Measurements from ENCODE around the gene PLCD4. TPM values are rescaled to one million over a fixed set of nuclear protein-coding genes. Genes with fewer than 3 reads are reported as not detected.

PLCD4 gene
- polyA plus RNA-seq, 2 of the 4 experiments (the other 2 are of a cell fraction): 1.2 to 2.8 TPM

DNA sequence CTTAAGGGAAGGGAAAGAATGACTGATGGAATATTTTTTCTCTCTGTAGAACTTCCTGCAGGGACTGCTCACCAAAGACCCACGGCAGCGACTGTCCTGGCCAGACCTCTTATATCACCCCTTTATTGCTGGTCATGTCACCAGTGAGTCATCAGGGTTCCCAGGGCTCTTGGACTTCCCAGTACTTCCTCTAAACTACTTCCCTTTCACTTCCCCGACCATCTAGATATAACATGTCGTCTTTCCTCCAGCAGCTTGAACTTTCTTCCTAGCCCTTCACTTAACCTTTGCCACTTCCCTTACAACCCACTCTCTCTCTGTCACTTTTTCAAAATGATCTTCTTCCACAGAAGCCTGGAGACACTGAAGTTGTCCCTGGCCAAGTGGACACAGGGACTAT lies 71.4 kb downstream of the PLCD4 start:
- TF ChIP-seq CEBPB (IDR thresholded peaks at IDR 0.05) (no peak), RNF2 (IDR thresholded peaks at IDR 0.05; ENCODE audit: borderline replicate concordance, low read depth) (no peak), FOSB (CRISPR knock-in tag; IDR thresholded peaks at IDR 0.05) (no peak), RAD21 (conservative IDR thresholded peaks at IDR 0.05 in 1 of 2, IDR thresholded peaks at IDR 0.05 in 1 of 2) (no peak), CHD2 (IDR thresholded peaks at IDR 0.05; ENCODE audit: low read length, partially characterized antibody) (no peak)
- Histone ChIP-seq H3K4me2 (no peak overlapping the region), H3K27ac (no peak overlapping the region), H3K9me3 (no peaks in the 10 kb centered on the region), H3K4me1 (no peaks in the 10 kb centered on the region), H3K4me3 (no peak overlapping the region)
- ATAC-seq (no peak), FAIRE-seq (no peak), DNase-seq (ENCODE audit: low read depth in 1 of 2, low spot score in 1 of 2) (no peak)
- WGBS (ENCODE audit: missing lambda C conversion rate): 71% methylated on average over 4 of the region's 4 CpGs
- CTCF ChIA-PET: interaction anchor here (1.2 kb wide), 1 partner anchor 31 kb away, joined by 3 read pairs; the partner anchor contains the start of gene TTLL4
- POLR2A ChIA-PET: no interaction called here

DNA sequence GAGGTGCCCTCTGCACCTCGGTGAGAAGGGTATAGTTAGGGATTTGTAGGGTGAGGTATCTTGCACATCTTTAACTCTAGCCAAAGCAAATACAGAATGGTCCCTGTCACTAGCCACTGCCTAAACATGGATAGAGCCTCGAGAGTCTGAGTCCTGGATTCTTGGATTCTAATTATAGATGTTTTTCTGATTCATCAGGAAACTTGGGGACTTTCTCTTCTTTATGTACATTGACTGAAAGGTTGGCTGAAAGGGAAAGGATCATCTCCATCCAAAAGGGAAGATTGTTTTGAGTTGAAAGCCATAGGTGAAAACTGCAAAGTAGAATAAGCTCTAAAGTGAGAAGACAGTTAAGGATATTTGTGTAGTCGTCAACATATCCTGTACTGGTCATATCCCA lies 72.4 kb downstream of the PLCD4 start:
- no peak for ATAC-seq
- H3K9me3 ChIP-seq: no peaks in the 10 kb centered on the region
- no peak overlapping the region for H3K4me2 ChIP-seq
- no peak overlapping the region for H3K27ac ChIP-seq
- no peak for TF ChIP-seq KDM5A (IDR thresholded peaks at IDR 0.05)
- TF ChIP-seq NPAS2 (CRISPR knock-in tag; IDR thresholded peaks at IDR 0.05; ENCODE audit: borderline replicate concordance): no peak
- TF ChIP-seq KDM1A (IDR thresholded peaks at IDR 0.05; ENCODE audit: low read depth): no peak
- TF ChIP-seq ZSCAN20 (CRISPR knock-in tag; IDR thresholded peaks at IDR 0.05): no peak
- TF ChIP-seq SREBF2 (IDR thresholded peaks at IDR 0.05): no peak
- no peak for TF ChIP-seq ESRRA (IDR thresholded peaks at IDR 0.05; ENCODE audit: borderline replicate concordance, low read length)
- TF ChIP-seq, protein P1, sequence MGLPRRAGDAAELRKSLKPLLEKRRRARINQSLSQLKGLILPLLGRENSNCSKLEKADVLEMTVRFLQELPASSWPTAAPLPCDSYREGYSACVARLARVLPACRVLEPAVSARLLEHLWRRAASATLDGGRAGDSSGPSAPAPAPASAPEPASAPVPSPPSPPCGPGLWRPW (IDR thresholded peaks at IDR 0.05): no peak
- TF ChIP-seq CHD4 (IDR thresholded peaks at IDR 0.05; ENCODE audit: borderline replicate concordance): no peak
- no peak for TF ChIP-seq HOXB5 (CRISPR knock-in tag; IDR thresholded peaks at IDR 0.05)
- no peak for TF ChIP-seq HEYL (CRISPR knock-in tag; IDR thresholded peaks at IDR 0.05)
- TF ChIP-seq, protein P2, sequence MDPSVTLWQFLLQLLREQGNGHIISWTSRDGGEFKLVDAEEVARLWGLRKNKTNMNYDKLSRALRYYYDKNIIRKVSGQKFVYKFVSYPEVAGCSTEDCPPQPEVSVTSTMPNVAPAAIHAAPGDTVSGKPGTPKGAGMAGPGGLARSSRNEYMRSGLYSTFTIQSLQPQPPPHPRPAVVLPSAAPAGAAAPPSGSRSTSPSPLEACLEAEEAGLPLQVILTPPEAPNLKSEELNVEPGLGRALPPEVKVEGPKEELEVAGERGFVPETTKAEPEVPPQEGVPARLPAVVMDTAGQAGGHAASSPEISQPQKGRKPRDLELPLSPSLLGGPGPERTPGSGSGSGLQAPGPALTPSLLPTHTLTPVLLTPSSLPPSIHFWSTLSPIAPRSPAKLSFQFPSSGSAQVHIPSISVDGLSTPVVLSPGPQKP (IDR thresholded peaks at IDR 0.05; ENCODE audit: low read depth, low read length): no peak
- TF ChIP-seq MAFK (IDR thresholded peaks at IDR 0.05; ENCODE audit: partially characterized antibody): no peak
- no peak for TF ChIP-seq NR3C1 (IDR thresholded peaks at IDR 0.05)
- POLR2A ChIA-PET: no interaction called here
- WGBS (ENCODE audit: missing lambda C conversion rate): 33% methylated on average over 3 of the region's 3 CpGs
- no peaks in the 10 kb centered on the region for H3K4me1 ChIP-seq
- FAIRE-seq: no peak
- H3K4me3 ChIP-seq: no peak overlapping the region
- CTCF ChIA-PET: interaction anchor here (1.2 kb wide), 1 partner anchor 30 kb away, joined by 3 read pairs; the partner anchor contains the start of gene TTLL4
- DNase-seq (ENCODE audit: low read depth in 1 of 2, low spot score in 1 of 2): no peak

Small RNAs within 50 kb of the gene (small RNA-seq; reads per million reads assigned to genes)
- gene RNU6-136P: 0 reads per million in 6 experiments

Other genes with a start within 250 kb of the PLCD4 start
- gene SLC11A1, start 225.6 kb upstream of the PLCD4 start, polyA plus RNA-seq (2011; rRNA removed): 0.36 and 0.52 TPM in 2 replicates
- 0.11 to 0.18 TPM (median 0.14 TPM) in 3 replicates for gene SLC11A1, start 225.6 kb upstream of the PLCD4 start, polyA plus RNA-seq (2017; fragmentation: RNase III; extraction: RNeasy Plus Mini Kit Qiagen cat#74134 plus additional on column Dnase treatment)
- 50.3 and 64.3 TPM in 2 replicates for gene CTDSP1, start 208.0 kb upstream of the PLCD4 start, polyA plus RNA-seq (2011; rRNA removed)
- gene CTDSP1, start 208.0 kb upstream of the PLCD4 start, polyA plus RNA-seq (2017; fragmentation: RNase III; extraction: RNeasy Plus Mini Kit Qiagen cat#74134 plus additional on column Dnase treatment): 34.6 to 42.8 TPM (median 39.5 TPM) in 3 replicates
- gene VIL1, start 188.8 kb upstream of the PLCD4 start, polyA plus RNA-seq (2011; rRNA removed): 2.3 and 3.7 TPM in 2 replicates
- gene VIL1, start 188.8 kb upstream of the PLCD4 start, polyA plus RNA-seq (2017; fragmentation: RNase III; extraction: RNeasy Plus Mini Kit Qiagen cat#74134 plus additional on column Dnase treatment): 1.2 to 1.9 TPM (median 1.9 TPM) in 3 replicates
- gene USP37, start 39.5 kb upstream of the PLCD4 start, polyA plus RNA-seq (2011; rRNA removed): 10.9 and 12.8 TPM in 2 replicates
- 5.1 to 5.3 TPM (median 5.2 TPM) in 3 replicates for gene USP37, start 39.5 kb upstream of the PLCD4 start, polyA plus RNA-seq (2017; fragmentation: RNase III; extraction: RNeasy Plus Mini Kit Qiagen cat#74134 plus additional on column Dnase treatment)
- 86.7 and 87.4 TPM in 2 replicates for gene CNOT9, start 39.1 kb upstream of the PLCD4 start, polyA plus RNA-seq (2011; rRNA removed)
- gene CNOT9, start 39.1 kb upstream of the PLCD4 start, polyA plus RNA-seq (2017; fragmentation: RNase III; extraction: RNeasy Plus Mini Kit Qiagen cat#74134 plus additional on column Dnase treatment): 40.1 to 42.7 TPM (median 40.9 TPM) in 3 replicates
- 6.3 and 9.5 TPM in 2 replicates for gene ZNF142, start 51.7 kb downstream of the PLCD4 start, polyA plus RNA-seq (2011; rRNA removed)
- gene ZNF142, start 51.7 kb downstream of the PLCD4 start, polyA plus RNA-seq (2017; fragmentation: RNase III; extraction: RNeasy Plus Mini Kit Qiagen cat#74134 plus additional on column Dnase treatment): 10.7 to 11.4 TPM (median 10.7 TPM) in 3 replicates
- gene BCS1L, start 51.8 kb downstream of the PLCD4 start, polyA plus RNA-seq (2011; rRNA removed): 47.1 and 47.2 TPM in 2 replicates
- 46.3 to 52.7 TPM (median 47.5 TPM) in 3 replicates for gene BCS1L, start 51.8 kb downstream of the PLCD4 start, polyA plus RNA-seq (2017; fragmentation: RNase III; extraction: RNeasy Plus Mini Kit Qiagen cat#74134 plus additional on column Dnase treatment)
- 61.5 and 74.0 TPM in 2 replicates for gene RNF25, start 64.1 kb downstream of the PLCD4 start, polyA plus RNA-seq (2011; rRNA removed)
- gene RNF25, start 64.1 kb downstream of the PLCD4 start, polyA plus RNA-seq (2017; fragmentation: RNase III; extraction: RNeasy Plus Mini Kit Qiagen cat#74134 plus additional on column Dnase treatment): 33.5 to 34.6 TPM (median 33.8 TPM) in 3 replicates
- 29.9 and 40.8 TPM in 2 replicates for gene STK36, start 64.2 kb downstream of the PLCD4 start, polyA plus RNA-seq (2011; rRNA removed)
- gene STK36, start 64.2 kb downstream of the PLCD4 start, polyA plus RNA-seq (2017; fragmentation: RNase III; extraction: RNeasy Plus Mini Kit Qiagen cat#74134 plus additional on column Dnase treatment): 15.3 to 23.3 TPM (median 20.6 TPM) in 3 replicates
- 26.2 and 37.0 TPM in 2 replicates for gene TTLL4, start 102.9 kb downstream of the PLCD4 start, polyA plus RNA-seq (2011; rRNA removed)
- 23.4 to 25.6 TPM (median 25.0 TPM) in 3 replicates for gene TTLL4, start 102.9 kb downstream of the PLCD4 start, polyA plus RNA-seq (2017; fragmentation: RNase III; extraction: RNeasy Plus Mini Kit Qiagen cat#74134 plus additional on column Dnase treatment)
- 0.13 and 0.20 TPM in 2 replicates for gene CYP27A1, start 174.2 kb downstream of the PLCD4 start, polyA plus RNA-seq (2011; rRNA removed)
- 0.10 to 0.14 TPM (median 0.11 TPM) in 3 replicates for gene CYP27A1, start 174.2 kb downstream of the PLCD4 start, polyA plus RNA-seq (2017; fragmentation: RNase III; extraction: RNeasy Plus Mini Kit Qiagen cat#74134 plus additional on column Dnase treatment)
- not detected in 2 replicates for gene PRKAG3, start 223.9 kb downstream of the PLCD4 start, polyA plus RNA-seq (2011; rRNA removed)
- not detected in 3 replicates for gene PRKAG3, start 223.9 kb downstream of the PLCD4 start, polyA plus RNA-seq (2017; fragmentation: RNase III; extraction: RNeasy Plus Mini Kit Qiagen cat#74134 plus additional on column Dnase treatment)

All from A549 (cell line).